ENCODE results near the gene FGD1. TPM values are rescaled to one million over a fixed set of nuclear protein-coding genes. Genes with fewer than 3 reads are reported as not detected.

Gene FGD1
- total and polyA plus RNA-seq, 2 of the 13 experiments (the other 11 are each of a cell fraction or from before 2014, with no cell fraction given): 0.36 to 0.62 TPM

DNA sequence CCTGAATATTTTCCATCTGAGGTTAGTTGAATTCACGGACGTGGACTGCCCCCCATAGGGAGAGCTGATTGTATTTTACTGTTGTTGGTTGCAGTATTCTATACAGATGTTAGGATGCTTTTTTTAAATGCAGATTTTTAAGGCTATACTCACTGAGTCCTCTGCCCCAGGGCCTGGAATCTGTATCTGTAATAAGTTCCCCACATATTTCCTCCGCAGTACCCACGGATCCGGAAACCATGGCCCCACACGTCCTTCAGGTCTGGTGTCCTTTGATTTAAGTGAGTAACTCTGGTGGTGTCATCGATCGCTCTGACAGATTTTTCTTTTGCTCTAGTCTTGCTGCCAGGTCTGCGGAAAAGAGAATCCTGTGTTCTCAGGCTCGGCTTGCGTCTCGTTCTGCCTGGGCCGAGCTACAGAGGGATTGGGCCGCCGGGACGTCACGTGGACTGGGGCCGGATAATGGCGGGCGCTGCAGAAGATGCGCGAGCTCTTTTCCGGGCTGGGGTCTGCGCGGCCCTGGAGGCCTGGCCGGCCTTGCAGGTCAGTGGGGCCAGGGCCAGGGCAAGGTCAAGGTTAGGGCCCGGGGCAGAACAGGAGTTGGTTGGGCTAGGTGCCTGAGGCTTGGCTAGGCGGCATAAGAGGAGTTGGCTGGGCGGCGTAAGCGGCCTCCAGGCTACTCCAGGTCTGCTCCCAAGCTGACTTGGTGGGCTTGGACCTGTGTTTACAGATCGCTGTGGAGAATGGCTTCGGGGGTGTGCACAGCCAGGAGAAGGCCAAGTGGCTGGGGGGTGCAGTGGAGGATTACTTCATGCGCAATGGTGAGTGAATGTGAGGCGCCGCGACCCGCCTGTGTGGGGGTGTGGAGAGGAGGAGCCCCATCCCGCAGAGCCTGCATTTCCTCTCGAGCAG, 55.8 kb downstream of the FGD1 start, which contains the start of gene TSR2 (continued):
- TF ChIP-seq, protein P1, sequence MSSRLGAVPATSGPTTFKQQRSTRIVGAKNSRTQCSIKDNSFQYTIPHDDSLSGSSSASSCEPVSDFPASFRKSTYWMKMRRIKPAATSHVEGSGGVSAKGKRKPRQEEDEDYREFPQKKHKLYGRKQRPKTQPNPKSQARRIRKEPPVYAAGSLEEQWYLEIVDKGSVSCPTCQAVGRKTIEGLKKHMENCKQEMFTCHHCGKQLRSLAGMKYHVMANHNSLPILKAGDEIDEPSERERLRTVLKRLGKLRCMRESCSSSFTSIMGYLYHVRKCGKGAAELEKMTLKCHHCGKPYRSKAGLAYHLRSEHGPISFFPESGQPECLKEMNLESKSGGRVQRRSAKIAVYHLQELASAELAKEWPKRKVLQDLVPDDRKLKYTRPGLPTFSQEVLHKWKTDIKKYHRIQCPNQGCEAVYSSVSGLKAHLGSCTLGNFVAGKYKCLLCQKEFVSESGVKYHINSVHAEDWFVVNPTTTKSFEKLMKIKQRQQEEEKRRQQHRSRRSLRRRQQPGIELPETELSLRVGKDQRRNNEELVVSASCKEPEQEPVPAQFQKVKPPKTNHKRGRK (CRISPR knock-in tag; IDR thresholded peaks at IDR 0.05): no peak
- 0 out of 2 replicates have a peak, but pooled peaks have one; percentile 39 for TF ChIP-seq GATAD2A (CRISPR knock-in tag; IDR thresholded peaks at IDR 0.05)
- TF ChIP-seq SKI (IDR thresholded peaks at IDR 0.05; ENCODE audit: partially characterized antibody): no peak
- no peak for TF ChIP-seq GATA4 (IDR thresholded peaks at IDR 0.05; ENCODE audit: borderline replicate concordance, low read depth)
- no peak for TF ChIP-seq ZNF616 (CRISPR knock-in tag; IDR thresholded peaks at IDR 0.05; ENCODE audit: low read depth)
- no peak for TF ChIP-seq ZKSCAN1 (IDR thresholded peaks at IDR 0.05; ENCODE audit: low read length)
- TF ChIP-seq, protein P2, sequence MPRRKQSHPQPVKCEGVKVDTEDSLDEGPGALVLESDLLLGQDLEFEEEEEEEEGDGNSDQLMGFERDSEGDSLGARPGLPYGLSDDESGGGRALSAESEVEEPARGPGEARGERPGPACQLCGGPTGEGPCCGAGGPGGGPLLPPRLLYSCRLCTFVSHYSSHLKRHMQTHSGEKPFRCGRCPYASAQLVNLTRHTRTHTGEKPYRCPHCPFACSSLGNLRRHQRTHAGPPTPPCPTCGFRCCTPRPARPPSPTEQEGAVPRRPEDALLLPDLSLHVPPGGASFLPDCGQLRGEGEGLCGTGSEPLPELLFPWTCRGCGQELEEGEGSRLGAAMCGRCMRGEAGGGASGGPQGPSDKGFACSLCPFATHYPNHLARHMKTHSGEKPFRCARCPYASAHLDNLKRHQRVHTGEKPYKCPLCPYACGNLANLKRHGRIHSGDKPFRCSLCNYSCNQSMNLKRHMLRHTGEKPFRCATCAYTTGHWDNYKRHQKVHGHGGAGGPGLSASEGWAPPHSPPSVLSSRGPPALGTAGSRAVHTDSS (CRISPR knock-in tag; conservative IDR thresholded peaks at IDR 0.05): no peak
- TF ChIP-seq U2AF2 (IDR thresholded peaks at IDR 0.05; ENCODE audit: low read depth, low read length): no peak
- peak; percentile 88 for TF ChIP-seq PHF20 (CRISPR knock-in tag; IDR thresholded peaks at IDR 0.05)
- no peak for TF ChIP-seq JARID2 (CRISPR knock-in tag; IDR thresholded peaks at IDR 0.05; ENCODE audit: insufficient replicate concordance)
- TF ChIP-seq CENPX (CRISPR knock-in tag; IDR thresholded peaks at IDR 0.05): no peak
- no peak for TF ChIP-seq SRSF4 (IDR thresholded peaks at IDR 0.05; ENCODE audit: low read depth, low read length, poor library complexity, severe bottlenecking)
- TF ChIP-seq, protein P3, sequence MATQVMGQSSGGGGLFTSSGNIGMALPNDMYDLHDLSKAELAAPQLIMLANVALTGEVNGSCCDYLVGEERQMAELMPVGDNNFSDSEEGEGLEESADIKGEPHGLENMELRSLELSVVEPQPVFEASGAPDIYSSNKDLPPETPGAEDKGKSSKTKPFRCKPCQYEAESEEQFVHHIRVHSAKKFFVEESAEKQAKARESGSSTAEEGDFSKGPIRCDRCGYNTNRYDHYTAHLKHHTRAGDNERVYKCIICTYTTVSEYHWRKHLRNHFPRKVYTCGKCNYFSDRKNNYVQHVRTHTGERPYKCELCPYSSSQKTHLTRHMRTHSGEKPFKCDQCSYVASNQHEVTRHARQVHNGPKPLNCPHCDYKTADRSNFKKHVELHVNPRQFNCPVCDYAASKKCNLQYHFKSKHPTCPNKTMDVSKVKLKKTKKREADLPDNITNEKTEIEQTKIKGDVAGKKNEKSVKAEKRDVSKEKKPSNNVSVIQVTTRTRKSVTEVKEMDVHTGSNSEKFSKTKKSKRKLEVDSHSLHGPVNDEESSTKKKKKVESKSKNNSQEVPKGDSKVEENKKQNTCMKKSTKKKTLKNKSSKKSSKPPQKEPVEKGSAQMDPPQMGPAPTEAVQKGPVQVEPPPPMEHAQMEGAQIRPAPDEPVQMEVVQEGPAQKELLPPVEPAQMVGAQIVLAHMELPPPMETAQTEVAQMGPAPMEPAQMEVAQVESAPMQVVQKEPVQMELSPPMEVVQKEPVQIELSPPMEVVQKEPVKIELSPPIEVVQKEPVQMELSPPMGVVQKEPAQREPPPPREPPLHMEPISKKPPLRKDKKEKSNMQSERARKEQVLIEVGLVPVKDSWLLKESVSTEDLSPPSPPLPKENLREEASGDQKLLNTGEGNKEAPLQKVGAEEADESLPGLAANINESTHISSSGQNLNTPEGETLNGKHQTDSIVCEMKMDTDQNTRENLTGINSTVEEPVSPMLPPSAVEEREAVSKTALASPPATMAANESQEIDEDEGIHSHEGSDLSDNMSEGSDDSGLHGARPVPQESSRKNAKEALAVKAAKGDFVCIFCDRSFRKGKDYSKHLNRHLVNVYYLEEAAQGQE (IDR thresholded peaks at IDR 0.05; ENCODE audit: borderline replicate concordance in 1 of 2, low read depth in 1 of 2, low read length in 2 of 2): no peak
- TF ChIP-seq SETDB1 (CRISPR knock-in tag; IDR thresholded peaks at IDR 0.05; ENCODE audit: borderline replicate concordance): no peak
- TF ChIP-seq SUZ12 (IDR thresholded peaks at IDR 0.05; ENCODE audit: low read depth, low read length): no peak
- no peak for TF ChIP-seq REXO4 (CRISPR knock-in tag; IDR thresholded peaks at IDR 0.05; ENCODE audit: borderline replicate concordance)

All from HepG2 (cell line).